ENCODE measurements around the gene CXXC5. TPM values are rescaled to one million over a fixed set of nuclear protein-coding genes. Genes with fewer than 3 reads are reported as not detected.
"Not testable (repeated sequence)": the region's sequence is repeated elsewhere in the genome, so short reads cannot be mapped to it uniquely, and the experiment has no call there.

CXXC5 gene
- 1 to 10 TPM; 1.4 to 1.7 TPM for total RNA-seq

GRCh38 chr5:139648205-139649081, at the start of gene CXXC5:
CXXC5 (plus strand) TSS chr5:139648349; CDS start chr5:139680524, 32,175 bp downstream.
- Mint-ChIP-seq H3K9me3 (no peaks in the 10 kb centered on the region), H3K4me3 (peak within 1 kb of the TSS; percentile 17), H3K36me3 (ENCODE audit: low read depth) (no peaks in the 10 kb centered on the region), H3K27me3 (peaks cover 68% of the 10 kb centered on the region), H3K27ac (no peak within 1 kb of the TSS), H3K4me1 (peaks cover 35% of the 10 kb centered on the region)
- DNase-seq: peak; percentile 45
- POLR2A ChIA-PET: interaction anchor here (1.0 to 2.4 kb wide), 4 partner anchors 11 to 86 kb away, joined by 3 to 12 read pairs (median 7); no protein-coding TSS in a partner anchor
- CTCF ChIA-PET: interaction anchor here (0.6 to 1.6 kb wide), 6 partner anchors 12 to 227 kb away, joined by 3 to 7 read pairs (median 3); partner anchors contain the start of gene UBE2D2

GRCh38 chr5:139598601-139598965, 49.6 kb upstream of the CXXC5 start:
- CTCF ChIA-PET: interaction anchor here (0.7 to 1.3 kb wide), 5 partner anchors 23 to 472 kb away, joined by 3 to 6 read pairs (median 4); no protein-coding TSS in a partner anchor

GRCh38 chr5:139600336-139600949, 47.7 kb upstream of the CXXC5 start:
- CTCF ChIA-PET: no interaction called here
- Mint-ChIP-seq H3K27me3 (no peaks in the 10 kb centered on the region), H3K27ac (no peak overlapping the region), H3K9me3 (no peaks in the 10 kb centered on the region), H3K4me3 (no peak overlapping the region), H3K36me3 (ENCODE audit: low read depth) (peaks cover 41% of the 10 kb centered on the region), H3K4me1 (peaks cover 12% of the 10 kb centered on the region)
- DNase-seq: no peak
- POLR2A ChIA-PET: interaction anchor here (0.8 kb wide), 1 partner anchor 37 kb away, joined by 3 read pairs; no protein-coding TSS in a partner anchor

More at GRCh38 chr5:139598601-139598965, 49.6 kb upstream of the CXXC5 start:
- not testable (repeated sequence) for H3K27ac Mint-ChIP-seq, DNase-seq, H3K27me3 Mint-ChIP-seq, H3K9me3 Mint-ChIP-seq, H3K4me3 Mint-ChIP-seq
- peaks cover 45% of the 10 kb centered on the region for H3K36me3 Mint-ChIP-seq (ENCODE audit: low read depth)
- POLR2A ChIA-PET: interaction anchor here (0.8 to 2.1 kb wide), 2 partner anchors 10 to 37 kb away, joined by 3 to 6 read pairs; partner anchors contain the start of gene UBE2D2
- peaks cover 14% of the 10 kb centered on the region for H3K4me1 Mint-ChIP-seq

- no peak overlapping the region for H3K4me3 Mint-ChIP-seq
- no peak for DNase-seq
- no peaks in the 10 kb centered on the region for H3K9me3 Mint-ChIP-seq
- peaks cover 15% of the 10 kb centered on the region for H3K4me1 Mint-ChIP-seq
- POLR2A ChIA-PET: interaction anchor here (1.6 kb wide), 1 partner anchor 13 kb away, joined by 4 read pairs; no protein-coding TSS in a partner anchor
- H3K36me3 Mint-ChIP-seq (ENCODE audit: low read depth): peaks cover 42% of the 10 kb centered on the region
- CTCF ChIA-PET: interaction anchor here (0.8 kb wide), 1 partner anchor 197 kb away, joined by 3 read pairs; the partner anchor contains the start of gene SPATA24
- no peaks in the 10 kb centered on the region for H3K27me3 Mint-ChIP-seq
- no peak overlapping the region for H3K27ac Mint-ChIP-seq
These were observed 46.7 kb upstream of the CXXC5 start for GRCh38 chr5:139601429-139601828.

- peaks cover 42% of the 10 kb centered on the region for H3K36me3 Mint-ChIP-seq (ENCODE audit: low read depth)
- H3K27ac Mint-ChIP-seq, H3K4me3 Mint-ChIP-seq, H3K27me3 Mint-ChIP-seq, H3K9me3 Mint-ChIP-seq, DNase-seq: not testable (repeated sequence)
- ChIA-PET CTCF (interaction anchor here (0.8 kb wide), 1 partner anchor 198 kb away, joined by 3 read pairs; the partner anchor contains the start of gene SPATA24), POLR2A (interaction anchor here (1.6 kb wide), 1 partner anchor 13 kb away, joined by 4 read pairs; no protein-coding TSS in a partner anchor)
- H3K4me1 Mint-ChIP-seq: peaks cover 15% of the 10 kb centered on the region
These were observed 46.2 kb upstream of the CXXC5 start for GRCh38 chr5:139601948-139602347.

GRCh38 chr5:139605887-139606286, 42.3 kb upstream of the CXXC5 start:
- H3K27ac Mint-ChIP-seq: no peak overlapping the region
- DNase-seq: no peak
- H3K9me3 Mint-ChIP-seq: no peaks in the 10 kb centered on the region
- ChIA-PET POLR2A (no interaction called here), CTCF (interaction anchor here (1.0 to 1.8 kb wide), 3 partner anchors 26 to 31 kb away, joined by 3 to 11 read pairs (median 3); no protein-coding TSS in a partner anchor)
- H3K36me3 Mint-ChIP-seq (ENCODE audit: low read depth): peaks cover 28% of the 10 kb centered on the region
- H3K27me3 Mint-ChIP-seq: no peaks in the 10 kb centered on the region
- H3K4me3 Mint-ChIP-seq: no peak overlapping the region
- H3K4me1 Mint-ChIP-seq: peaks cover 10% of the 10 kb centered on the region

- Mint-ChIP-seq H3K27me3 (no peaks in the 10 kb centered on the region), H3K27ac (peak overlapping the region; percentile 30), H3K36me3 (ENCODE audit: low read depth) (peaks cover 22% of the 10 kb centered on the region), H3K4me1 (peaks cover 20% of the 10 kb centered on the region), H3K9me3 (no peaks in the 10 kb centered on the region), H3K4me3 (no peak overlapping the region)
- DNase-seq: no peak
- POLR2A ChIA-PET: interaction anchor here (1.1 to 1.9 kb wide), 2 partner anchors 20 to 49 kb away, joined by 3 to 5 read pairs; no protein-coding TSS in a partner anchor
- CTCF ChIA-PET: interaction anchor here (1.2 to 1.5 kb wide), 2 partner anchors 21 to 24 kb away, joined by 3 to 5 read pairs; no protein-coding TSS in a partner anchor
These were observed 36.2 kb upstream of the CXXC5 start for GRCh38 chr5:139611703-139612584.

GRCh38 chr5:139619861-139620260, 28.3 kb upstream of the CXXC5 start:
- Mint-ChIP-seq H3K4me3 (no peak overlapping the region), H3K9me3 (no peaks in the 10 kb centered on the region), H3K4me1 (peaks cover 6% of the 10 kb centered on the region), H3K27ac (peak overlapping the region; percentile 10), H3K36me3 (ENCODE audit: low read depth) (peaks cover 62% of the 10 kb centered on the region), H3K27me3 (no peaks in the 10 kb centered on the region)
- DNase-seq: no peak
- ChIA-PET POLR2A (no interaction called here), CTCF (interaction anchor here (1.2 kb wide), 1 partner anchor 14 kb away, joined by 3 read pairs; no protein-coding TSS in a partner anchor)

GRCh38 chr5:139625398-139625797, 22.8 kb upstream of the CXXC5 start:
- H3K27me3 Mint-ChIP-seq, H3K4me1 Mint-ChIP-seq, H3K4me3 Mint-ChIP-seq, DNase-seq, H3K9me3 Mint-ChIP-seq, H3K27ac Mint-ChIP-seq: not testable (repeated sequence)
- POLR2A ChIA-PET: interaction anchor here (1.2 kb wide), 1 partner anchor 60 kb away, joined by 3 read pairs; no protein-coding TSS in a partner anchor
- CTCF ChIA-PET: interaction anchor here (2.5 to 3.6 kb wide), 2 partner anchors 10 to 141 kb away, joined by 12 to 16 read pairs; no protein-coding TSS in a partner anchor
- H3K36me3 Mint-ChIP-seq (ENCODE audit: low read depth): peaks cover 65% of the 10 kb centered on the region

- Mint-ChIP-seq H3K4me3 (no peak overlapping the region), H3K27ac (no peak overlapping the region), H3K4me1 (peaks cover 28% of the 10 kb centered on the region), H3K9me3 (no peaks in the 10 kb centered on the region), H3K27me3 (no peaks in the 10 kb centered on the region), H3K36me3 (ENCODE audit: low read depth) (peaks cover 46% of the 10 kb centered on the region)
- POLR2A ChIA-PET: interaction anchor here (0.9 to 1.8 kb wide), 3 partner anchors 14 to 65 kb away, joined by 3 to 6 read pairs (median 3); no protein-coding TSS in a partner anchor
- no peak for DNase-seq
- CTCF ChIA-PET: interaction anchor here (0.7 to 6.3 kb wide), 5 partner anchors 8 to 432 kb away, joined by 3 to 73 read pairs (median 4); no protein-coding TSS in a partner anchor
These were observed 17.3 kb upstream of the CXXC5 start for GRCh38 chr5:139630855-139631254.

GRCh38 chr5:139631520-139632165, 16.5 kb upstream of the CXXC5 start:
- DNase-seq: no peak
- Mint-ChIP-seq H3K9me3 (no peaks in the 10 kb centered on the region), H3K27me3 (no peaks in the 10 kb centered on the region), H3K4me1 (peaks cover 36% of the 10 kb centered on the region), H3K36me3 (ENCODE audit: low read depth) (peaks cover 43% of the 10 kb centered on the region), H3K27ac (no peak overlapping the region), H3K4me3 (no peak overlapping the region)
- CTCF ChIA-PET: interaction anchor here (0.5 to 6.3 kb wide), 15 partner anchors 9 to 432 kb away, joined by 3 to 73 read pairs (median 3); no protein-coding TSS in a partner anchor
- POLR2A ChIA-PET: interaction anchor here (0.9 to 1.8 kb wide), 7 partner anchors 13 to 218 kb away, joined by 3 to 6 read pairs (median 3); partner anchors contain the start of gene UBE2D2
